ENCODE measurements around the gene MEI1.

DNA sequence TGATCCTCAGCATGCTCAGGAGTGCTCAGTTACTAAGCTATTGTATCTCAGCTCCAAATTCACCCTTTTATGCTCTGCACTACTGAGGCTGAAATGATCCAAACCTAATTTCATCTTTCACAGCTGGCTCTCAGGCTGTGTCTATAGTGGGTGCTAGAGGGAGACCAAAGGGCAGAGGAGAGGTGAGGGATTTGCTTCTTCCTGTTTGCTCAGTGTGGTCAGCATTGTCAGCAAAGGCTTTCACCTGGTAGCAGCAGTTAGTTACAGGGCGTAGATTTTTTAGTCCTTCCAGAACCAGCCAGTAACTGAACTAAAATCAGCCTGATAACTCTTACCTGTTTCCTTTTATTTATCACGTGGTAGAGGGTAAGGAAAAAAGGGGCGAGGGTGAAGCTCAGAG lies 45.0 kb upstream of the MEI1 start:
- TF ChIP-seq, protein P1, sequence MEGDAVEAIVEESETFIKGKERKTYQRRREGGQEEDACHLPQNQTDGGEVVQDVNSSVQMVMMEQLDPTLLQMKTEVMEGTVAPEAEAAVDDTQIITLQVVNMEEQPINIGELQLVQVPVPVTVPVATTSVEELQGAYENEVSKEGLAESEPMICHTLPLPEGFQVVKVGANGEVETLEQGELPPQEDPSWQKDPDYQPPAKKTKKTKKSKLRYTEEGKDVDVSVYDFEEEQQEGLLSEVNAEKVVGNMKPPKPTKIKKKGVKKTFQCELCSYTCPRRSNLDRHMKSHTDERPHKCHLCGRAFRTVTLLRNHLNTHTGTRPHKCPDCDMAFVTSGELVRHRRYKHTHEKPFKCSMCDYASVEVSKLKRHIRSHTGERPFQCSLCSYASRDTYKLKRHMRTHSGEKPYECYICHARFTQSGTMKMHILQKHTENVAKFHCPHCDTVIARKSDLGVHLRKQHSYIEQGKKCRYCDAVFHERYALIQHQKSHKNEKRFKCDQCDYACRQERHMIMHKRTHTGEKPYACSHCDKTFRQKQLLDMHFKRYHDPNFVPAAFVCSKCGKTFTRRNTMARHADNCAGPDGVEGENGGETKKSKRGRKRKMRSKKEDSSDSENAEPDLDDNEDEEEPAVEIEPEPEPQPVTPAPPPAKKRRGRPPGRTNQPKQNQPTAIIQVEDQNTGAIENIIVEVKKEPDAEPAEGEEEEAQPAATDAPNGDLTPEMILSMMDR (conservative IDR thresholded peaks at IDR 0.05) = no peak
- no peak for TF ChIP-seq EZH2 (IDR thresholded peaks at IDR 0.05; ENCODE audit: low read depth)
